GM03348 (cell line): ENCODE measurements around the gene PNMA8A.
"Not testable (repeated sequence)": the region's sequence is repeated elsewhere in the genome, so short reads cannot be mapped to it uniquely, and the experiment has no call there.

Experiments used
- DNase-seq: peaks from one replicate; pipeline ENCODE4 v3.0.0; 2012; ENCODE audit warnings: low spot score

Gene PNMA8A, protein sequence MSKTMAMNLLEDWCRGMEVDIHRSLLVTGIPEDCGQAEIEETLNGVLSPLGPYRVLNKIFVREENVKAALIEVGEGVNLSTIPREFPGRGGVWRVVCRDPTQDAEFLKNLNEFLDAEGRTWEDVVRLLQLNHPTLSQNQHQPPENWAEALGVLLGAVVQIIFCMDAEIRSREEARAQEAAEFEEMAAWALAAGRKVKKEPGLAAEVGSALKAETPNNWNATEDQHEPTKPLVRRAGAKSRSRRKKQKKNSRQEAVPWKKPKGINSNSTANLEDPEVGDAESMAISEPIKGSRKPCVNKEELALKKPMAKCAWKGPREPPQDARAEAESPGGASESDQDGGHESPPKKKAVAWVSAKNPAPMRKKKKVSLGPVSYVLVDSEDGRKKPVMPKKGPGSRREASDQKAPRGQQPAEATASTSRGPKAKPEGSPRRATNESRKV

DNA sequence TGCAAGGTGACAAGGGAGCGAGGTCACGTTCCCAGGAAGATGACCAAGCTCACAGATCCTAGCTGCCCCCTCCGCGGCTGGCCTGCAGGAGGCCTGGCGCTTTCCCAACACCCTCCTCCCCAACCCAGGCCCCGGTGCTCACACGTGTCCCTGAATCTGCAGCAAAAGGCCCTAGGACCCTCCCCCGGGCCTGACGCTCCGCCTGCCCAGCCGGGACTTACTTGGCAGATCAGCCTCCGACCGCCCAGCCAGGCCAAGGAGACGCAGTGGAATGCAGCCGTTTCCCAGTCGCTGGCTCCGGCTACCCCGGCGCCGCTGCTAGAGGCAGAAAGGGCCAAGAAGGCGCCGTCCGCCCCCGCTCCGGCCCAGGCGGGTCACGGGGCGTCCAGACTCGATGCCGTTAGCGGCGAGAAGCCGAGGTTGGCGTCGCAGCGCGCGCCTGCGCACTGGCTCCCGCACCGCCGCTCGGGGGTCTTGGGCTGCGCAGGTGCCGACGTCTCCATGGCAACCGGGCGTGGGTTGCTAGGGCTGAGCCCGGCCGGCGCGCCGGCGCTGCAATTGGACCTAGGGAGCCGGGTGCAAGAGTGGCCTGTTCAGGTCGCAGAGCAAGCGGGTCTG is at the start of gene PNMA8A:
Gene PNMA8A (minus strand): TSS at position 448 of the 618 bp plus-strand sequence. CDS start 528 bp downstream, outside the sequence.
- peak; percentile 89 for DNase-seq

DNA sequence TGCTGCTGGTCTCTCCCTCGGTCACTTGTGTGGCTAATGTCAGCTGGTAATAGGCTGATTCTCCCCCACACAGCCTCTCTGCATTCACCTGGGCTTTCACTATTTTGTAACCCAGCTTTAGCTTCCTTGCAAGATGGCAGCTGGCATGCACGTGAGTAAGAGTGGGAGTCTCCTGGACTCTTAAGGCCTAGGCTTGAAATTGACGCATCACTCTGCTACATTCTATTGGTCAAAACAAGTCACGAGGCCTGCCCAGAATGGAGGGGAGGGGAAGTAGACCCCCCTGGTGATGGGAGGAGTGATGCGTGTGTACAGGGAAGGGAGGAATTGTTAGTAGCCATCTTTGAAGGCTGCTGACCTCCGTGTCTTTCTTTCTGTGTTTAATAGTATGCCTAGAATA is 49.3 kb upstream of the PNMA8A start:
- DNase-seq: no peak

DNA sequence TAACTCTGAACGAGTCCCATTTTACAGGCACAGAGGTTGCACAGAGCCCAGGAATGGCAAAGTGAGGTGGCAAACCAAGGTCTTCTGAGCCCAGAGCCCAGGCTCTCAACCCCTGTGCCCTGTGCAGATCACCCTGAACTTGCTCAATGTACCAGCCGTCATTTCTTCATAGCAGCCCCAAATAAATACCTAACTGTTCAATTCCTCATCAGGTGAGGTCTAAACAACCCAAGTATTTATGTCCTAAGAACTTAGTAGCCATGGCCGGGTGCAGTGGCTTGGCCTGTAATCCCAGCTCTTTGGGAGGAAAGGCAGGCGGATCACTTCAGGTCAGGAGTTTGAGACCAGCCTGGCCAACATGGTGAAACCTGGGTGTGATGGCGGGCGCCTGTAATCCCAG is 46.1 kb upstream of the PNMA8A start:
- no peak for DNase-seq

DNA sequence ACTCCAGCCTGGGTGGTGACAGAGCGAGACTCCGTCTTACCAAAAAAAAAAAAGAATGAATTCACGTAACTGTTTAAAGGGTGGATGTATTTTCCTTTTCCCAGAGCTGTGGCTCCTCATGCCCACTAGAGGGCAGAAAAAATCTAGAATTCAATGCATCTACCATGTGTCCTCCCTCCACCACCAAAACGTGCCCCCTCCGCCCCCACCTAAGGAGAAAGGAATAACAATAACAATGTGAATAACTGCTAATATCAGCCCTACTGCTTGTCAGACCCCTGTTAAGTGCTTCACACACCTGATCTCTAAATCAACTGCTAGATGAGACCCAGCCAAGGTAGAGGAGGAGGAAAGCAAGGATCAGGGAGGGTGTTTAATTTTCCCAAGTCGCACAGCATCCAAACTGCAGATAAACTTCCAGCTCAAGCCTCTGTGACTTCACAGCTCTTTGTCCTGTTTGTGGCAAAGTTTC is 44.6 kb upstream of the PNMA8A start:
- DNase-seq: peak; percentile 80

DNA sequence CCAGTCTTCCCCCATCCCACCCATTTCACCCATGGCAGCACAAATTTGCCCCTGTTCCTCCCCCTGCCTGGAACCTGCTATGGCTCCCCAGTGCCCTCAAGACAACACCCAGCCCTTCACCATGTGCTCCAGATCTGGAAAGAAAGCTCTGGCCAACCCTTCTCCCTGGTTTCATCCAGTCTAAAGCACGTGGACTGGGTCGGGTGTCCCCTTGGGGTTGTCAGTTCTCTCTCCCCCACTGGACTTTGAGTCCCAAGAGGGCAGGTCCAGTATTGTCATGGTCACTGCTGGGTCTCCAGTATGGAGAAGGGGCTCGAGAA is 43.9 kb upstream of the PNMA8A start:
- DNase-seq: no peak

DNA sequence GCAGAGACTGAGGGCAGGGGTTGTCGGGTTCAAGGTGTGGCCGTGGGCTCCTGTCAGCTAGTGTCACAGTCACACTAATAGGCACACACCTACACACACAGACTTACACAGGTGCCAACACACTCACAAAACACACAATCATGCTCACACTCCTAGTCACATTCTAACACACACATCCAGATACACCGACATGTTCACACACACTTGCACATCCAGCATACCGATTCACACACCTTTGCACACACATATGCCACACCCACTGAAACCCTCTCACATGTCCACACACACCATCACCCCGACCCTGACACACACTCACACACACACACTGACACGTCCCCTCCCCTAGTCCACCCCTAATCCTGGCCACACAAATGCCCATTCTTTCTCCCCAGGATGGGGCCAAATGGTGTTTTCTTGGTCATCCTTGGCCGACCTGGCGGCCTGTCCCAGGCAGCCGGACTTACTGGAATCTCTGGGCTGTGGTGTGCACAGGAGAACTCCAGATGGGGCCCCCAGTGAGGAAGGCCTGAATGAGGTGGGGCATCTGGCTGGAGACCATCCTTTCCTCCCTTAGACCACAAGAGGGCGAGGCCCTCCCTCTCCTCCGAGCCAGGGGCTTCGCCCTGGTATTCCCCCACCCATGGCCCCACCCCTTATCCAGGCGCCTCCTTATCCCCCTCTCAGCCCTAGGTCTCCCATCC is 43.4 kb upstream of the PNMA8A start:
- DNase-seq: no peak

DNA sequence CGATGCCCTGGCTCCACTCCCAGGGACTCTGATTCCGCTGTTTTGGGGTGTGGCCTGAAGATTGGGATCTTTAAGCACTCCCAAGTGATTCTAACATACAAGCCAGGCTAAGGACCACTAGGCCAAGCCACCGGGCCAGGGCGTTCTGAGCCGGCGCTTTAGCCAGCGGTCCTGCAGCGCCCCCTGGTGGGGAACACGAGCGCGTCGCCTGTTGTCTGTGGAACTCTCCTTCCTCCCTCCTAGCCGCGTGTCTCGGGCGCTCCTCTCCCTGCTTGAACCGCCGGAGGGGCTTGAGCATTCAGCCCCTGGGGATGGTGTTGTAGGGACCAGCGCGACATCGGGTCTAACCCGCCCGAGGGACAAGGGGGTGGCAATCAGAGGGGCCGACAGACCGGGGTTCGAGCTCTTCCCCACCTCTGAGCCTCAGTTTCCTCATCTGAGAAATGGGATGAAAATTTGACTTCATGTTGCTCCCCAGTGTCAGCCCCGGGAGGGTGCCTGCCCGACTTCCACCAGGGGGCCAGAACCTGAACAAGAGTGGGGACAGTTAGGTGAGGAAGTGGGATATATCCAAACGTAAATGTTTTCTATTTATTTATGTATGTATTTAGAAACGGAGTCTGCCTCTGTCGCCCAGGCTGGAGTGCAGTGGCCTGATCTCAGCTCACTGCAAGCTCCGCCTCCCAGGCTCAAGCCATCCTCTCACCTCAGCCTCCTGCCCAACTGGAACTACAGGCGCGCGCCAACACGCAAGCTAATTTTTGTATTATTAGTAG is 42.3 kb upstream of the PNMA8A start:
- peak; percentile 93 for DNase-seq

DNA sequence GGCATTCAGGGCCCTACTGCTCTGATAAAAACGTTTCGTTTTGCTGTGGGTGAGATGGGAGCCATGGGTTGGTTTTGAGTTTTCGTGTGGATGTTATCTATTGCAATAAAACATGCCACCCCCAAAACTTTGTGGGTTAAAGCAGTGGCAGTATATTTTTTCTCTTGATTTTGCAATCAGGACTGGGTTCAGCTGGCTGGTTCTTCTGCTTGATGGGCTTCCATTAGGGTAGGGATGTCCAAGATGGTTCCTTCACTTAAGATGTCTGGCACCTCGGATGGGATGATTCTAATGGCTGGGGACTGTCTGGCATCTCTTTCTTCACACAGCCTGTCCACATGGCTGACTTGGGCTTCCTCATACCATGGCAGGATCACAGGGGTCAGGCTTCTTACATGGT is 39.9 kb upstream of the PNMA8A start:
- DNase-seq: no peak

DNA sequence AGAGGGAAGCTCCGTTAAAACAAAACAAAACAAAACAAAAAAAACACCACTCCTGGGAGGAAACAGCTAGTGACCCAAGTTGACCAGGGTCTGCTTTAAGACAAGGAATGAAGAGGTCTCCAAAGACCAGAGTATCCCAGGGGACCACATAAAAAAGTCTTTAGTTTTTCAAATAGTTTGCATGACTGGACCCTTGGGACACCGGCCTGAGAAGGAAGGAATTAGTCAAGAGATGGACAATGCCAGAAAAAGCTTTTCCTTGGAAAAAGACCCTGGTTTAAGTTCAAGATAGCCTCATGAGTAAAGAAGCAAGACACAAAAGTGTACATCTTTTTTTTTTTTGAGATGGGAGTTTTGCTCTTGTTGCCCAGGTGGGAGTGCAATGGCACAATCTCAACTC is 36.8 kb upstream of the PNMA8A start:
- DNase-seq: no peak

DNA sequence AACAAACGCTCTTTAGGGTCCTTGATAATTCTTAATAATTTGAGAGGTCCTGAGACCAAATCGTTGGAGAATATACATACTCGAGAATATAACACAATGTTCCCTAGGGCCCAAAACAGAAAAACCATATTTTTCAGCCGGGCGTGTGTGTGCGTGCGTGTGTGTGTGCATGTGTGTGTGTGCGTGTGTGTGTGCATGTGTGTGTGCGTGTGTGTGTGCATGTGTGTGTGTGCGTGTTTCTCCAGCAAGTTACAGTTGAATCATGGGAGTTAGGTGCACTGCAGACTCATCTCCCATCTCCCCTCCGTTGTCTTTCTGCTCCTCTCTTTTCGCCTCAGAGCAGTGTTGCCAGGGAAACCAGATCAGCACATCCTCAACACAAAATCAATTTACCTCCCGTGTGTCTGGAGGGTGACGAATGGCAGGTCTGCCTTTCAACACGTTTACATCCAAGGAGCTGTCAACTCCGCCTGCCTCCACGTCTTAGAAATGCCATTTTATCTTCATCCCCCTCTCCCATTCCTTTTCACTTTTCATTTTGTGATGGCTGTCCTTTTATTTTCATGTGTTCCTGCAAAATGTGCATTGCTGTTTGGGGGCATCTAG is 32.6 kb upstream of the PNMA8A start:
- no peak for DNase-seq

DNA sequence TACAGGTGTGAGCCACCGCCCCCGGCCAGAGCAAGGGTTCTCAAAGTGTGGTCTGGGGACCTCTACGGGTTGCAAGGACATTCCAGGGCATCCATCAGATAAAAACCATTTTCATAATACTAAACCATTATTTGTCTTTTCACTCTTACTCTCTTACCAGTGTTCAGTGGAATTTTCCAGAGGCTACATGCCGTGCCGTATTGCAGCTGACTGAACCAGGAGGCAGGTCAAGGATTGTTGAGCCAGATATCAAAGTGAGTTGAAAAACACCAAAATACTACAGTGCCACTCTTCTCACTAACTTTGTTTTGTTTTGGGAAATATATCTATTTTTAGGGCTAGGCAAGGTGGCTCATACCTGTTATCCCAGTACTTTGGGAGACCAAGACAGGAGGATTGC is 31.5 kb upstream of the PNMA8A start:
- DNase-seq: no peak

DNA sequence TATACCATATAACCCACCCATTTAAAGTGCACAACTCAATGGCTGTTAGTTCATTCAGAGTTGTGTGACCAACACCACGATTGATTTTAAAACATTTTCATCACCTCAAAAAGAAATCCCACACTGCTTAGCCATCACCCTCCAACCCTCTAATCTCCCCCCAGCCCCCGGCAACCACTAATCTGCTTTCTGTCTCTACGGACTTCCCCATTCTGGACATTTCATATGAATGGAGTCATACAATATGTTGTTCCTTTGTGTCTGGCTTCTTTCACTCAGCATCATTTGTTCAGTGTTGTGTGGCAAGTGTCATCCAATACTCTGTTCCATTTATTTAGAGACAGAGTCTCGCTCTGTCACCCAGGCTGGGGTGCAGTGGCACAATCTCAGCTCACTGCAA is 28.3 kb upstream of the PNMA8A start:
- no peak for DNase-seq

DNA sequence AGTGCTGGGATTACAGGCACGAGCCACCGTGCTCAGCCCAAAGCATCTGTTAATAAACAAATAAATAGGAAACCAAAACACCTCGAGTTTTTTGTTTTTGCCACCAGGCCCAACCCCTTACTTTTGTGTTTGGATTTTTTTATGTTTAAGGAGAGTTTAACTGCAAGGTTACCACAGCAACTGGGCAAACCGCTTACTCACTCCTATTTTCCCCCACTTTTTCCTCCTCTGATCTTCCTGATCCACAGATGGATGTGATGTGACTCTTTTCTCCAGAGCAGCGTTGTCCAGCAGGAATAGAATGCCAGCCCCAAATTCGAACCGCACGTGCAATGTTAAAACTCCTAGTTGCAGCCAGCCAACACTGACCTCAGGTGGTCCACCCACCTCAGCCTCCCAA is 26.4 kb upstream of the PNMA8A start:
- no peak for DNase-seq

DNA sequence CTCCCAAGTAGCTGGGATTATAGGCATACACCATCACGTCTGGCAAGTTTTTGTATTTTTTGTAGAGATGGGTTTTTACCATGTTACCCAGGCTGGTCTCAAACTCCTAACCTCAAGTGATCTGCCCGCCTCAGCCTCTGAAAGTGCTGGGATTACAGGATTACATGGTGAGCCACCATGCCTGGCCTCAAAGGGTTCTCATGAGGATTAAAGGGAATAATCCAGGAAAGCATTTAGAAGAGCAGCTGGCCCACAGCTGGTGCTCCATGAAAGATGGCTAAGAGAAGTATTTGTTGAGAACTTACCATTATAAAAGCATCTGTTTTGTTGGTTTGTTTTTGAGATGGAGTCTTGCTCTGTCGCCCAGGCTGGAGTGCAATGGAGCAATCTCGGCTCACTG is 25.5 kb upstream of the PNMA8A start:
- DNase-seq: not testable (repeated sequence)

DNA sequence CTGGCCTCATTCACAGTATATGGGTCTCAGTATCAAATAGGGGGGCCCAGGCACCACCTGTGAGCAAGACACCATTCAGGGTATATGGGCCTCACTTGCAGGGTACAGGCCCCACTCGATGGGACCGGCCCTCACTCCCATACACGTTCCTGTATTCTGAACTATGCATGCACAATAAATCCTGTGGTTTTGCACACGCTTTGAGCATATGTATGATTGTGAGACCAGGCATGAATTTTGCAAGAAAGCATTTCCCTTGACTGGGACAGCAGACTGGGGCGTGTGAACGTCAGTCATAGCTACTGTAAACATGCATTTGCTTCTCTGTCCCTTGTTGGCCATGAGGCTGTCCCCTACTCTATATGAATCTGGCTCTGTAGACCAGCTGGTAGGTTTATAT is 24.9 kb upstream of the PNMA8A start:
- no peak for DNase-seq

DNA sequence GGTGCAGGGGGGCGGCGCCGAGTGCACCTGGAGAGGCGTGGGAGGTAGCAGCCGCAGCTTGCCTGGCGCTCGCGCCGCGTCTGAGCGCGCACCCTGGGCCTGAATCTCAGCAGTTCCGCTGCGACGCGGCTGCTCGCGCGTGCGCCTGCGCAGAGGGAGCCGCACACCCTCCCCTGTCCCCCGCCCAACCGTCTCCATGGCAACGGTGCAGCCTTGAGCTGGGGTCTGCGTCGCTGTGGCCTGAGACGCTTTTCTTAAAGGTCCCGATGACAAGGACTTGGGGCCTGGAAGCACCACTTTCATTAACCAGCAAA is 24.4 kb upstream of the PNMA8A start, which contains the start of gene PNMA8B:
Gene PNMA8B (minus strand): TSS at position 82 of the 314 bp plus-strand sequence. CDS start 402 bp downstream, outside the sequence.
- peak; percentile 81 for DNase-seq

DNA sequence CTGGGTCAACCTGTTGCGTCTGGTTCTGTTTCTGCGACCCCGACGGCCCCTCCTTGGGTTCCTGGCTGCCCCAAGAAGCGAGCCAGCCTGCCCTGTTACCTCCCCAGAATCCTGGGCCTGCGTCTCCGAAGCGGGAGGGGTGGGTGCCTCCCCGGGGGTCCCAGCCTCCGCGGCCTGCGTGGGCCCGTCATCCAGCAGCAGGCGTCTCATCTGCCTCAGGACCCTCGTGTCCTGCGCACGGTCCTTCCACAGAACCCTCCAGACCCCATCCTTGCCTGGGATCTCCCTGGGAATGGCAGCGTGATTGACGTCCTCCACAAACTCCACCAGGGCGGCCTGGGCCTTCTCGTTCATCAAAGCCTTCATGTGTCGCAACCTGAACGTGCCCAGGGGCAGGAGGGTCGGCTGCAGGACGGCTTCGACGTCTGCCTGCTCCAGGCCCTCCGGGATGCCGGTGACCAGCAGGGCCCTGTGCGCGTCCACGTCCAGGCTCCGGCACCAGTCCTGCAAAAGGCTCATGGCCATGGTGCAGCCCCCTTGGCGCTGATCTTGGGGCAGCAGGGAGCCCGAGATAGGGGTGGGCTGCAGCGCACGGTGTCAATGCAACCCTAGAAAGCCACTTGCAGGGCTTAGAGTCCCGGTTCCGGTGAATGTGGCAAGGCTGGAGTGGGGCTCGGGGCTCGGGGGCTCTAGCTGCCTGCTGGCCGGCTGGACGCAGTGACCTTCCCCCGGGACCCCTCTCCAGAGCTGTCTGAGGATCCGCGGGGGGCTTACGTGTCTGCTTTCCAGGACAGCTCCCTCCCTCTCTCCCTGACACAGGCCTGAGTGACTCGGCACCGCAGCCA is 23.8 kb upstream of the PNMA8A start:
- DNase-seq: no peak

DNA sequence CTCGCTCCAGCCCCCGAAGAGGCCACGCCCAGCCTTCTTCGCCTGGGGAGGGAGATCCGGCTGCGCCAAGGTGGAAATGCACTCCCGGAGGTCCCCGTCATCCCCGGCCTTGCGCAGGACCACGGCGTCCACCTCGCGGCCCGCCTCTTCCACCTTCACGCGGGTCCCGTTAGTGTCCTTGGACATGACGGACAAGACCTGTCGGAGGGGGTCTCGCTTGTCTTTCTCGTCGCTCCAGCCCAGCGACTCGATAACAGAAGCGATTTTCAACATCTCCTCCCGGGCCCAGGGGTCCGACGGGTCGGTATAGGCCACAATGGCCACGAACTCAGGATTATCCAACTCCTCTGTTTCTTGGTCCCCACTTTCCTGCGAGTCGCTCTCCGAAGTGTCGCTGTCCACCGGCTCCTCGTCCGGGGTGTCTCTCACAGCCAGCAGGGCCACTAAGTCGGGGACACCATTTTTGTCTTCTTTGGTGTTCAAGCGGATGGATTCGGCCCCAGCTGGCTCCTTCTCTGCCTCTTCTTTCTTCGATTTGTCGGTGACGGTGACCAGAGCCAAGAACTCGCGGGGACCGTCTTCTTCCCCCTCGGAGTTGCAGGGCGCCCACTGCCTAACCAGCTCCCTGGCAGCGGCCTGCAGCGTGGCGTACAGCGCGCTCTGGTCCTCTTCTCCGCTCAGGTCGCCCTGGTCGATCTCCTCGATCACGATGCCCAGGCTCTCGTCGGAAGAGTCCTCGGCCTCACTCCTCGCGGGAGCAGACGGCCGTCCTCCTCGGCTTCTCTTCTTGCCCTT is 23.0 kb upstream of the PNMA8A start:
- no peak for DNase-seq

DNA sequence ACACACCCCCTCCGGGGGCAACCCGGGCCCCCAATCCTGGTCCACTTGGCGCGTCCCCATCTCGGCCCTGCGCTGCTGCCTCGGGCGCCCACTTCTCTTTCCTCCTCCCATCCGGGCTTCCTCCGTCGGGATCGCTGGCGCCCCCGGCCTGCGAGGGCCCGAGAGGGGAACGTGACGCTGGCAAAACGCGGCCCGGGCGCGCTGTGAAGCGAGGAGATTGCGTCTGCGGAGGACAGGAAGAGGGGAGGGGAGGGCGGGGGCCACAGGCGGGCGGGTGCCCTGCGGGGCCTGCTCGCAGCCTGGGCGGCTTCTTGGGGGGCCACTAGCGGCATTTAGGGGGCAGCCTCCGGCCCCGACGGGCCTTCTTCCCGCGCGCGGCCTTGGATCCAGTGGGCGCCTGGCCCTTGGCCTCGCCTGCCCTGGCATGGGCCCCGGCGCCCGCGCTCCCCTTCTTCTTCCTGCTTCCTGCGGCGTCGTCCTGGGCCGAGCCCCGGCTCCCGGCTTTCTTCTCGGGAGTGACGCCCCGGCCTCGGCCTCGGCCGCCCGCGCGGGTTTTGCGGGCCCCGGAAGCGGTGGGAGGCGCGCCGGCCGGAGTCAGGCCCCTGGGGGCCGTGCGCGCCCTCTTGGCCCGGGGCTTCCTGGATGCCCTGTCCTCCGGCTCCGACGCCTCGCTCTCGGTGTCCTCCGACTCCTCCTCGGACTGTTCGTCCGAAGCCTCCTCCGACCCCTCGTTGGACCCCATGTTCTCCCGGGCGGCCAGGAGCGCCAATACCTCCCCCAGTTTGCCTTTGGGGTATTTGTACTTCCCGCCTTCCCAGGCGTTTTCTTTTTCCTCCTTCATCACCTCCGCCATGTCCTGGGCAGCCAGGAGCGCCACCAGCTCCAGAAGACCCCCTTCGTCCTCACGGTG is 22.1 kb upstream of the PNMA8A start:
- peak; percentile 48 for DNase-seq
